ENCODE measurements around the gene HES4.

Gene HES4

GRCh38 chr1:999725-1000356, at the start of gene HES4:
Gene HES4, minus strand, starts transcription at chr1:1000097. Its CDS starts 124 bp downstream, at chr1:999973.
- H3K4me1 ChIP-seq (ENCODE audit: insufficient read depth, low read length): peaks cover 36% of the 10 kb centered on the region
- H3K27me3 ChIP-seq (ENCODE audit: insufficient read depth, low read length): no peaks in the 10 kb centered on the region
- peak within 1 kb of the TSS; percentile 52 for H3K4me3 ChIP-seq (ENCODE audit: low read length)
- no peak within 1 kb of the TSS for H2AFZ ChIP-seq (ENCODE audit: low read depth, low read length)
- no peaks in the 10 kb centered on the region for H3K9me3 ChIP-seq (ENCODE audit: low read length)
- H3K36me3 ChIP-seq (ENCODE audit: insufficient read depth, low read length): peaks cover 5% of the 10 kb centered on the region

- no peaks in the 10 kb centered on the region for H3K27me3 ChIP-seq (ENCODE audit: insufficient read depth, low read length)
- H2AFZ ChIP-seq (ENCODE audit: low read depth, low read length): no peak overlapping the region
- no peak overlapping the region for H3K4me3 ChIP-seq (ENCODE audit: low read length)
- peaks cover 73% of the 10 kb centered on the region for H3K36me3 ChIP-seq (ENCODE audit: insufficient read depth, low read length)
- no peaks in the 10 kb centered on the region for H3K9me3 ChIP-seq (ENCODE audit: low read length)
- no peaks in the 10 kb centered on the region for H3K4me1 ChIP-seq (ENCODE audit: insufficient read depth, low read length)
These were observed 48.9 kb upstream of the HES4 start for GRCh38 chr1:1048765-1049164.

GRCh38 chr1:1047963-1048362, 48.1 kb upstream of the HES4 start:
- H3K36me3 ChIP-seq (ENCODE audit: insufficient read depth, low read length): peaks cover 77% of the 10 kb centered on the region
- no peaks in the 10 kb centered on the region for H3K4me1 ChIP-seq (ENCODE audit: insufficient read depth, low read length)
- H3K9me3 ChIP-seq (ENCODE audit: low read length): no peaks in the 10 kb centered on the region
- no peaks in the 10 kb centered on the region for H3K27me3 ChIP-seq (ENCODE audit: insufficient read depth, low read length)
- no peak overlapping the region for H3K4me3 ChIP-seq (ENCODE audit: low read length)
- H2AFZ ChIP-seq (ENCODE audit: low read depth, low read length): no peak overlapping the region

GRCh38 chr1:1047407-1047806, 47.5 kb upstream of the HES4 start:
- Histone ChIP-seq H3K4me3 (ENCODE audit: low read length) (no peak overlapping the region), H2AFZ (ENCODE audit: low read depth, low read length) (no peak overlapping the region), H3K4me1 (ENCODE audit: insufficient read depth, low read length) (no peaks in the 10 kb centered on the region), H3K27me3 (ENCODE audit: insufficient read depth, low read length) (no peaks in the 10 kb centered on the region), H3K36me3 (ENCODE audit: insufficient read depth, low read length) (peaks cover 75% of the 10 kb centered on the region), H3K9me3 (ENCODE audit: low read length) (no peaks in the 10 kb centered on the region)

GRCh38 chr1:1046767-1047166, 46.9 kb upstream of the HES4 start:
- Histone ChIP-seq H3K4me1 (ENCODE audit: insufficient read depth, low read length) (no peaks in the 10 kb centered on the region), H3K36me3 (ENCODE audit: insufficient read depth, low read length) (peaks cover 76% of the 10 kb centered on the region), H3K27me3 (ENCODE audit: insufficient read depth, low read length) (no peaks in the 10 kb centered on the region), H2AFZ (ENCODE audit: low read depth, low read length) (no peak overlapping the region), H3K4me3 (ENCODE audit: low read length) (no peak overlapping the region), H3K9me3 (ENCODE audit: low read length) (no peaks in the 10 kb centered on the region)

GRCh38 chr1:1046243-1046642, 46.3 kb upstream of the HES4 start:
- no peaks in the 10 kb centered on the region for H3K9me3 ChIP-seq (ENCODE audit: low read length)
- no peaks in the 10 kb centered on the region for H3K4me1 ChIP-seq (ENCODE audit: insufficient read depth, low read length)
- no peak overlapping the region for H2AFZ ChIP-seq (ENCODE audit: low read depth, low read length)
- H3K36me3 ChIP-seq (ENCODE audit: insufficient read depth, low read length): peaks cover 70% of the 10 kb centered on the region
- no peaks in the 10 kb centered on the region for H3K27me3 ChIP-seq (ENCODE audit: insufficient read depth, low read length)
- no peak overlapping the region for H3K4me3 ChIP-seq (ENCODE audit: low read length)

- H3K36me3 ChIP-seq (ENCODE audit: insufficient read depth, low read length): peaks cover 61% of the 10 kb centered on the region
- no peaks in the 10 kb centered on the region for H3K27me3 ChIP-seq (ENCODE audit: insufficient read depth, low read length)
- no peak overlapping the region for H2AFZ ChIP-seq (ENCODE audit: low read depth, low read length)
- H3K4me3 ChIP-seq (ENCODE audit: low read length): no peak overlapping the region
- H3K9me3 ChIP-seq (ENCODE audit: low read length): no peaks in the 10 kb centered on the region
- no peaks in the 10 kb centered on the region for H3K4me1 ChIP-seq (ENCODE audit: insufficient read depth, low read length)
These were observed 45.2 kb upstream of the HES4 start for GRCh38 chr1:1045129-1045528.

- H3K36me3 ChIP-seq (ENCODE audit: insufficient read depth, low read length): peaks cover 59% of the 10 kb centered on the region
These were observed 44.7 kb upstream of the HES4 start for GRCh38 chr1:1044455-1045078.

GRCh38 chr1:1043921-1044320, 44.0 kb upstream of the HES4 start:
- Histone ChIP-seq H3K27me3 (ENCODE audit: insufficient read depth, low read length) (no peaks in the 10 kb centered on the region), H3K4me1 (ENCODE audit: insufficient read depth, low read length) (no peaks in the 10 kb centered on the region), H3K36me3 (ENCODE audit: insufficient read depth, low read length) (peaks cover 59% of the 10 kb centered on the region), H2AFZ (ENCODE audit: low read depth, low read length) (no peak overlapping the region), H3K9me3 (ENCODE audit: low read length) (no peaks in the 10 kb centered on the region), H3K4me3 (ENCODE audit: low read length) (no peak overlapping the region)

More at GRCh38 chr1:1044455-1045078, 44.7 kb upstream of the HES4 start:
- no peak overlapping the region for H3K4me3 ChIP-seq (ENCODE audit: low read length)
- no peaks in the 10 kb centered on the region for H3K9me3 ChIP-seq (ENCODE audit: low read length)
- H2AFZ ChIP-seq (ENCODE audit: low read depth, low read length): no peak overlapping the region
- H3K4me1 ChIP-seq (ENCODE audit: insufficient read depth, low read length): no peaks in the 10 kb centered on the region
- H3K27me3 ChIP-seq (ENCODE audit: insufficient read depth, low read length): no peaks in the 10 kb centered on the region

- Histone ChIP-seq H3K4me3 (ENCODE audit: low read length) (no peak overlapping the region), H2AFZ (ENCODE audit: low read depth, low read length) (no peak overlapping the region), H3K9me3 (ENCODE audit: low read length) (no peaks in the 10 kb centered on the region), H3K27me3 (ENCODE audit: insufficient read depth, low read length) (no peaks in the 10 kb centered on the region), H3K36me3 (ENCODE audit: insufficient read depth, low read length) (peaks cover 60% of the 10 kb centered on the region), H3K4me1 (ENCODE audit: insufficient read depth, low read length) (no peaks in the 10 kb centered on the region)
These were observed 43.5 kb upstream of the HES4 start for GRCh38 chr1:1043411-1043810.

GRCh38 chr1:1042835-1043234, 42.9 kb upstream of the HES4 start:
- peaks cover 65% of the 10 kb centered on the region for H3K36me3 ChIP-seq (ENCODE audit: insufficient read depth, low read length)
- H3K4me3 ChIP-seq (ENCODE audit: low read length): no peak overlapping the region
- H3K4me1 ChIP-seq (ENCODE audit: insufficient read depth, low read length): no peaks in the 10 kb centered on the region

GRCh38 chr1:1041873-1042272, 42.0 kb upstream of the HES4 start:
- Histone ChIP-seq H3K4me3 (ENCODE audit: low read length) (no peak overlapping the region), H3K4me1 (ENCODE audit: insufficient read depth, low read length) (no peaks in the 10 kb centered on the region), H3K36me3 (ENCODE audit: insufficient read depth, low read length) (peaks cover 61% of the 10 kb centered on the region), H3K27me3 (ENCODE audit: insufficient read depth, low read length) (no peaks in the 10 kb centered on the region), H2AFZ (ENCODE audit: low read depth, low read length) (no peak overlapping the region), H3K9me3 (ENCODE audit: low read length) (no peaks in the 10 kb centered on the region)

More at GRCh38 chr1:1042835-1043234, 42.9 kb upstream of the HES4 start:
- Histone ChIP-seq H3K27me3 (ENCODE audit: insufficient read depth, low read length) (no peaks in the 10 kb centered on the region), H2AFZ (ENCODE audit: low read depth, low read length) (no peak overlapping the region), H3K9me3 (ENCODE audit: low read length) (no peaks in the 10 kb centered on the region)

- Histone ChIP-seq H3K9me3 (ENCODE audit: low read length) (no peaks in the 10 kb centered on the region), H3K36me3 (ENCODE audit: insufficient read depth, low read length) (peaks cover 56% of the 10 kb centered on the region), H2AFZ (ENCODE audit: low read depth, low read length) (no peak overlapping the region), H3K4me1 (ENCODE audit: insufficient read depth, low read length) (no peaks in the 10 kb centered on the region), H3K27me3 (ENCODE audit: insufficient read depth, low read length) (no peaks in the 10 kb centered on the region), H3K4me3 (ENCODE audit: low read length) (no peak overlapping the region)
These were observed 41.2 kb upstream of the HES4 start for GRCh38 chr1:1041092-1041523.

Data from neuron (in vitro differentiated cells).